ENCODE data around the gene NFATC1.

DNA sequence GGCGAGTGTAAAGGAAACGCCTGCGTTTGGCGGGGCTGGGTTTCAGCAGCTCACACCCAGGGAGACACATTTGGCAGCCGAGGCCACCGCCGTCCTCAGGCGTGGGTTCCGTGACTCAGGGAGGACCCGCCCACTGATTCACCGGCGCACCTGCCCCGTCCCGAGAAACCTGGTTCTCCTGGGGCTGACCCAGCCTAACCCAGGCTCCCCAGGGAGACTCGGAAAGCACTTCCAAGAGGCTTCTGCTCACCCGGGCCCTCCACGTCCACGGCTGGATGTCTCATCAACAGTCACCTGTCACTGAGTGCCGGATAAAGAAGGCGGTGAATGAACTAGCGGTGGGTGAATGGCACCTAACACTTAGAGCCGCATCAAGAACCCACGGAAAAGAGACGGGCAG lies 157.4 kb downstream of the NFATC1 start:
- TF ChIP-seq EZH2 (IDR thresholded peaks at IDR 0.05; ENCODE audit: insufficient read depth, poor library complexity, severe bottlenecking) = no peak
- TF ChIP-seq EZH2phosphoT487 (IDR thresholded peaks at IDR 0.05; ENCODE audit: insufficient read depth, low read depth) = no peak
